ENCODE results near the gene FBN1.

Gene FBN1

DNA sequence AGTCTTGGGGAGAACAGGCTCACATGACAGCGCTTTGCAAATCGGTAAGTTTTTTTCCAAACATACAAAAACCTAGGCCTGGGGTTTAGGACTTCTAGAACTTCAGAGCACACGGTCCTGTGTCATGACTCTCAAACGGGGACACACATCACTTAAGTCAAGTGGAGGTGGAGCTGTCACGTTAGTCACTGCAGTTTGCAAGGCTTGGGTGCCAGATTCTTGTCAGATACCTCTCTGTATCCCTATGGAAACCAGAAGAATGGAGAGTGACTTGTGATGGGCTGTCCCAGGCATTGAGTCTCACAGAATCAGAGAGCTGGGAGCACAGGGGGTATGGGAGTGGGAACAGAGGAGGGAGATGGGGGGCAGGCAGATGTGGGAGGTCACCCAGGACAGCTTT lies 249.5 kb downstream of the FBN1 start:
- no peak for DNase-seq (ENCODE audit: low read depth in 3 of 3)

DNA sequence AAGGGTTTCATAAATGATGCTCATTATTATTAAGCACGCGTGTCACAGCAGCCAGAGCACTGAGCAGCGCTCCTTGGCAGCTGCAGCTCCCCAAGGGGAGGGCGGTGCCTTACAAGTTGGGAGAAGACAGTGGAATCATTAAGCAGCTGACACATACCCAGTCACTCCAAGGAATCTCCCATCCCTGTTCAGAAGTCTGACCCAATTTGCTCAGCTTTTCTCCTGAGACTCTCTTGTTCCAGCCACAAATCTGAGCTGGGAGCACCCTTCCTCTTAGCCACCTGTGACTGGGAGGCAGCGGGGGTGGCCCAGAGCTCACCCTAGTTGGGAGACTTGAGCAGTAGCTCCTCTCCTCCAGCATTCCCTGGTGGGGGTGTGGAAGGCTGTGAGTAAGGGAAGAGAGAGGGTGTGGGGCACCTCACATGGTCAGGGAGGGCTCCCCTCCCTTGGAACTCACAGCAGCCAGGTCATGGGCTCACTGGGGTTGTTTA lies 249.9 kb downstream of the FBN1 start:
- no peak for DNase-seq (ENCODE audit: low read depth in 3 of 3)

GRCh38 chr15:48394970-48395369 lies 250.5 kb downstream of the FBN1 start:
- DNase-seq (ENCODE audit: low read depth in 3 of 3): no peak

DNA sequence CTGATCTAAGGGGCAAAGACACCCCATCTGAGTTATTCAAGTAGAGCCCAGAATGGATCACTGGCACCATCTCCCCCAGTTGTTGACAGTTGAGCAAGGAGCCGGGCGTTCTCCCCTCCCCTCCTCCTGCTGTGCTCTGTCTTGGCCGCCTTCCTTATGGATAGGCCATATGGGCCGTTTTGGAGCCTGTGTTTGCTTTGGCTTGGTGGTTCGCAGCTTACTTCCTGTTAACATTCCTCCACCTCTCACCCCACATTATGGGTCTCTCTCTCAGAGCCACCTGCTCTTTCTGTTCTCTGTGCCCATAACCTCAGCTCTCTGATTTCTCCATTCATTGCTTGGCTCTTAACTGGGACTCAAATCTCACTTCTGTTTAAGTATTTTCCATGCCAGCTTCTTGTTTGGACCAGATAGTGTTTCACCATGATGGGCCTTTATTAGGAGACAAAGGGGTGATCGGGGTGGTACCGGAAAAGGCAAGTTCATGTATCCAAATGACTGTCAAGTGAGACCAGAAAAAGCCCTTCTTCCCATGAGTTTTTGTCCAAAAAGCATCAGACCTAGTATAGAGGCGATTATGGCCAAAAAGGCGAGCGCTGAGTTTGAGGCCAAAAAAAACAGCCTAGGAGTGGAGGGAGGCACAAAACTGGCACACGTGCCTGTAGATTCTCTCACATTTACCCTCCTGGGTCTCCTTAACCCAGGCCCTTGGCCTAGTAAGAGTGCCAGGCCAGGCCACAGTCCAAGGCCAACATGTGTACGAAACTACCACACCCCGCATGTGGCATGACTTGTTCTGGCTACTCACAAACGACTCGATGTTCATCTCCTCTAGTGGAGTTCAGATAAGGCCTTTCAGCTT lies 251.6 kb downstream of the FBN1 start:
- DNase-seq (ENCODE audit: low read depth in 3 of 3): no peak

DNA sequence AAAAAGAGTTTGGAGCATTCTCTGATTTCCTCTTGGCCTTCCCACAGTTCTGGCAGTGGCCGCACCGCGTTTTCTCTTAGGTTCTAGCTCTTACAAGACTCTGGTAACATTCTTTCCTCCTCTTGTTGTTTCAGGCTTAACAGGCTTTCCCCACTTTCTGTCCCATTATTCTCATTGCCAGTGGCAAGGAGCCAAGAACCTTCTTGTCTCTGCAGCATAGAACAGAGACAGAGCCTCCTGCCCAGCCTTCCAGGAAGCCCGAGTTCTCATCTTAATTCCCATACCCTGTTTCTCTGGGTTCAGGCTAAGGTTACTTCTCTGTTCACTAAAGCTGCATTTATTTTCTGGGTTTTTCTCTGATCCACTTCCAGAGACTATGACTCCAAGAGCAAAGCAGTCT lies 253.2 kb downstream of the FBN1 start:
- no peak for DNase-seq (ENCODE audit: low read depth in 3 of 3)

GRCh38 chr15:48391950-48392349 lies 253.6 kb downstream of the FBN1 start:
- DNase-seq (ENCODE audit: low read depth in 3 of 3): no peak

- no peak for DNase-seq (ENCODE audit: low read depth in 3 of 3)
Measured at GRCh38 chr15:48389691-48390143, 255.8 kb downstream of the FBN1 start.

- DNase-seq (ENCODE audit: low read depth in 3 of 3): no peak
Measured at GRCh38 chr15:48388910-48389309, 256.6 kb downstream of the FBN1 start.

DNA sequence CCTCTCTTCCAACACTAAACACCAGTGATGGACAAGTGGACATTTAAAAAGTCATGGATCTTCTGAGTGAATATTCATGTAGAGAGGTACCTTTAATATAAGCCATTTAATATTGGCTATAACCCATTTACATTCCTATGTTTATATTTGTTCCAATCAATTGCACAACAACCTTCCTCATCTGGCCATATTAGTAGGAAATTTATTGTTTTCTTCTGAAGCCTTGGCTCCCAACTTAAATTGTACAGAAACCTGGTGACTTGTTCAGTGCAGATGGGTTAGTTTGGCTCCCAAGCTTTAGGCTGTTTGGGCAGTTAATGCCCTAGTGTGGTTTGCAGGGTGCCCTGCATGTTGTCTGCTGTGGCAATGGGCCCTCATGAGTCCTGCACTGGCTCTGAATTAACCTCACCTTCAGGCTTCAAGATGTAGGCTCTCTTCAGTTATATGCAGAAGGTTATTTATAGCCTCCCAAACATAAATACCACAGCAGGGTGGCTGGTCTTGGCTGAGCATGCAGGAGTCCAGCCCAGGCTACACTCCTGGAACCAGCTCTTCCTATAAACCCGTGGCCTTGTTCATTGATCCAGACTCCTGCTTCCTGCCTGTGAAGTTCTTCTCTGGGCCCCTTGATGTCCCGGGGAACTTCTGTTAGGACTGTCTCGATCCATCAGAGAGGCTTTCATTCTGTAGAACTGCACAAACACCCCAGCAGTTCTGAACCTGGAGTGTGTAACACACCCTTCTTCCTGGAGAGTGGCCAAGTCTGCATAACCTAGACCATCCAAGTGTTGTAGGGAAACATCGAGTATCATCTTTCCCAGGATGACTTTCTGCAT lies 257.3 kb downstream of the FBN1 start:
- DNase-seq (ENCODE audit: low read depth in 3 of 3): no peak

DNA sequence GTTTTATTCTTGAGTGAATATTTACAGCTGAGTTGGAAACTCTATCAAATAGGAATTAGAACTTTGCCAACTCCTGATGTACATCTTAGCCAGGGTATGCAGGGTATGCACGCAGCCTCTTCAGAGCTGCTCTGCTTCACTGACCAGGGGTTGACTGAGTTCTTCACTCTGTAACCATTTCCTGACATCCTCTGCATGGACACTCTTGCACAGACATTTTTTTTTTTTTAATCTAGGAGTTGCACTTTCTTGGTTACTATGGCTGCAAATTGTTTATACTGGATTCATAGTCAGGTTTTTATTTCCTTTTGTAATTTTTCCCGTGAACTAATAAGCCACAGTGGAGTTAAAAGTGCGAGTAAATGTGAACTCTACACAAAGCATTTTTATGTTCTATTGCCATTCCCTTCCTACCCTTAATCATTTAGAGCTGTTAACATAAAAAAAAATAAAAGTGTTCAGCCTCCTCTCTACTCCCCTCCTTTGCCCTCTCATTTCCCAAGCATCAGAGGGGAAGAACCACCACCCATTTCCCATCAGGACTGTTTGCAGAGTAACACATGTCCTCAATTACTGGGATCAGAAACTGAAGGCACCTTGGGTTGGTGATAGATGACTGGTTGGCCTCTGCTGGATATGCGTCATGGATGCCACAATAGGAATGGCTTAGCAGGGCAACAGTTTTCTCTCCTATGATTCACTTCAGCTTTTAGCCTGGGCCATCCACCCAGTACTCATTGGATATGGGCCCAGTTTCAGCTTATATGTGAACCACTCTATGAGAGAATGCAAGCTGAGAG lies 260.3 kb downstream of the FBN1 start:
- no peak for DNase-seq (ENCODE audit: low read depth in 3 of 3)

DNA sequence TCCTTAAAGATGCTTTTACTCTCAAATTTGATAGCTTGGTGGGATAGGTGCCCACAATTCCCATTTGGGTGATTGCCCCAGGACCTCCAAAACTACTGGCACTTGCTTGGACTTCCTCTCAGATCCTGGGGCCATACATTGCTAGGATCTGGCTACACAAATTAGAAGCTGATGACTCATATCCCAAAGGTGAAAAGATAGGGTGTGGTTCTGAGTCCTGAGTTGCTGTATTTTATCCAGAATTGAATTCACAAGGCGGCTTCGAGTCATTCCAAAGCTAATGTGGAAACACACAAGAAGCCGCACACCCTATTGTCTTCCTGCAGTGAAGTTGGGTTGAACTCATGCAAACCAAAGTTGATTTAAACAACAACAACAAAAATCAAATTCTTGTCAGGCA lies 260.9 kb downstream of the FBN1 start:
- DNase-seq (ENCODE audit: low read depth in 3 of 3): no peak

GRCh38 chr15:48383031-48383430 lies 262.5 kb downstream of the FBN1 start:
- no peak for DNase-seq (ENCODE audit: low read depth in 3 of 3)

GRCh38 chr15:48381861-48382260 lies 263.6 kb downstream of the FBN1 start:
- no peak for DNase-seq (ENCODE audit: low read depth in 3 of 3)

DNA sequence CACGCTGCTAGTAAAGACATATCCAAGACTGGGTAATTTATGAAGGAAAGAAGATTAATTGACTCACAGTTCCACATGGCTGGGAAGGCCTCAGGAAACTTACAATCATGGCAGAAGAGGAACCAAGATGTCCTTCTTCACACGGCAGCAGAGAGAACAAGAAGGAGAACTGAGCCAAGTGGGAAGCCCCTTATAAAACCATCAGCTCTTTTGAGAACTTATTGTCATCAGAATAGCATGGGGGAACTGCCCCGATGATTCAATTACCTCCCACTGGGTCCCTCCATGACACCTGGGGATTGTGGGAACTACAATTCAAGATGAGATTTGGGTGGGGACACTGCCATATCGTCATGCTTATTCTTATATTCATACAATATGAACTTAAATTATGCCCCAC lies 265.3 kb downstream of the FBN1 start:
- no peak for DNase-seq (ENCODE audit: low read depth in 3 of 3)

GRCh38 chr15:48375767-48376166 lies 269.7 kb downstream of the FBN1 start:
- no peak for DNase-seq (ENCODE audit: low read depth in 3 of 3)

DNA sequence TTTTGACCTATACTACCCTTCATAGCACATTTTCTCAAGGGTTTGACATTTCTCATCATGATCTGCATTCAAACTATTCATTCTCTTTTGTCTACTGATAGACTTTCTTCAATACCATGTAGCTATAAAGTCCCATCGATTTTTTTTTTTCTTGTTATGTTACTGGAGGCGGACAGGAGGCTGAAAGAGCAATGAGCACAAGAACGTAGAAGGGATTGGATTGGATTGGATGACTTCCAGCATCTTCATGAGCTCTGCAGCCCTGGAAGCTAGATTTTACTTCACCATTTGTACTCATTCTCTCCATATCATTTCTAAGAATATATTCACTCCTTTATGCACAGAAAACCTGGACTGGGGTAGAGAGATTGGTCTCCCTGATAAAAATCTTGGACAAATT lies 271.0 kb downstream of the FBN1 start:
- DNase-seq (ENCODE audit: low read depth in 3 of 3): no peak

DNA sequence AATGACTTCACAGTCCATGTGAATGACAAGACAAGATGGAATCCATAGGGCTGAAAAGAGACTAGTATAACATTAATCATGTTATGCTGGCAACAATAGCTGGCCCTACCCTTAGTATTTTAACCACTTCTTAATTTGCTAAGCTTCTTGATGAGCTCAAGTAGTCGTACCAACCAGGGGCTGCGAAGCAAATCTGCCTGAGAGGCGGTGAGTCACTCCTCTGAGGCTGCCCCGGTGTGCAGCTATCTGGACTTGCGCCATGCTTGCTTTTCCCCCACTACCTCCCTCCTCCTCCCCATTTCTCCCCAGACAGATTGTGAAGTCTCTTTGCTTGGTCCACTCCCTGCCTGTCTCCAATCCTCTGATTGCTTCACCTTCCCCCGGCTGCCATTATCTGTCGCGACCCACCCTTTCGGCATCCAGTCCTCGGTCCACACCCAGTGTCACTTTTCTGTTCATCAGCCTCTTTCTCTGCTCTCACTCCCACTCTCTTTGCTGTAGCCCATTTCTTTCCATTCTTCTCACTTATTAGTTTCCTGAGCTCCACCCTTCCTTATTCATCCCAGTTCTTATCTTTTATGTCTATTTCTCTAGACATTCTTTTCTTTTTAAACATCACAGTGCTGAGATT lies 271.6 kb downstream of the FBN1 start:
- no peak for DNase-seq (ENCODE audit: low read depth in 3 of 3)

- no peak for DNase-seq (ENCODE audit: low read depth in 3 of 3)
Measured at GRCh38 chr15:48371961-48372360, 273.5 kb downstream of the FBN1 start.

- DNase-seq (ENCODE audit: low read depth in 3 of 3): no peak
Measured at GRCh38 chr15:48371550-48371949, 274.0 kb downstream of the FBN1 start.

- no peak for DNase-seq (ENCODE audit: low read depth in 3 of 3)
Measured at GRCh38 chr15:48370460-48370859, 275.0 kb downstream of the FBN1 start.

DNA sequence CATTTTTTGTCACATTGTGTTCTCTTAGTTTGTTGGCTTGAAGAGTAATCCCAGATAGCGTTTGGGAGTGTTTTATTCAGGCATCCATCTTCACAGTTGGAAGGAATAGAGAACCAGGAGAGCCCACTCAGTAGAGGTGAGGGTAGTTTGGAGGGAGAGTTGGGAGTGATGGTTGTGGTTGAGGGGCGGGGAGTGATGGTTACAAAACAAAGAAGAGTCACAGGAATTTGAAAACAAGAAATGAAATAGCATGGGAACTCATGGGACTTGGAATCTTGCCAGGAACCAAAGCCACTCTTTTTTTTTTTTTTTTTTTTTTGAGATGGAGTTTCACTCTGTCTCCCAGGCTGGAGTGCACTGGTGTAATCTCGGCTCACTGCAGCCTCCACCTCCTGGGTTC lies 278.0 kb downstream of the FBN1 start:
- no peak for DNase-seq (ENCODE audit: low read depth in 3 of 3)
